Activated B cell treated with CpG ODN at 0.5 μM for 24 hours (primary cell): ENCODE data around the gene LILRB2. TPM values are rescaled to one million over a fixed set of nuclear protein-coding genes. Genes with fewer than 3 reads are reported as not detected.
"Not testable (repeated sequence)": the region's sequence is repeated elsewhere in the genome, so short reads cannot be mapped to it uniquely, and the experiment has no call there.

Source experiments
- ATAC-seq: fragments of 200-7000 bp; cut with Tn5 transposase; one replicate; pipeline ENCODE4 v1.10.0; 2021; ENCODE audit warnings: low read depth, mild to moderate bottlenecking, moderate library complexity
- CTCF ChIA-PET: fragments of 350-600 bp; sonication (Branson Sonifier 250); formaldehyde crosslinking; loops from one replicate; lab custom pipeline; 2021; ENCODE audit warnings: antibody characterized with exemption; lab: Charles Lee
- POLR2A ChIA-PET: fragments of 350-600 bp; sonication (Branson Sonifier 250); formaldehyde crosslinking; loops from one replicate; lab custom pipeline; 2021; ENCODE audit warnings: antibody characterized with exemption; lab: Charles Lee
- DNase-seq: peaks from one replicate; pipeline ENCODE4 v3.0.0; 2022
- H3K27ac Mint-ChIP-seq: one replicate; pipeline ENCODE4 v1.8.0; 2020; ENCODE audit warnings: mixed read lengths
- H3K27me3 Mint-ChIP-seq: one replicate; pipeline ENCODE4 v1.8.0; 2021; ENCODE audit warnings: mixed read lengths
- H3K36me3 Mint-ChIP-seq: one replicate; pipeline ENCODE4 v1.8.0; 2021; ENCODE audit warnings: low read depth, mixed read lengths
- H3K4me1 Mint-ChIP-seq: one replicate; pipeline ENCODE4 v1.8.0; 2021; ENCODE audit warnings: mixed read lengths
- H3K4me3 Mint-ChIP-seq: one replicate; pipeline ENCODE4 v1.8.0; 2020; ENCODE audit warnings: mild to moderate bottlenecking, mixed read lengths
- H3K9me3 Mint-ChIP-seq: one replicate; pipeline ENCODE4 v1.8.0; 2020; ENCODE audit warnings: mixed read lengths
- CTCF ChIP-seq: fragments of 200-600 bp; IDR thresholded peaks from one replicate; pipeline ENCODE4 v1.8.0; 2022; ENCODE audit warnings: antibody characterized with exemption, mild to moderate bottlenecking
- intact Hi-C: fragments of 100-400 bp; cut with micrococcal nuclease; formaldehyde crosslinking; loops from one replicate; pipeline ENCODE4 v1.15.1; 2024
- total RNA-seq: library from RNA; stranded (reverse); gene quantifications from 2 replicates; pipeline ENCODE4 v1.2.3, GENCODE V29; 2022

The LILRB2 gene
- total RNA-seq, 1 donor from 2014 or later, result 7.9 TPM

GRCh38 chr19:54275951-54276350, 5.0 kb downstream of the LILRB2 start:
- no peak for DNase-seq
- intact Hi-C loops, result no loop called here
- CTCF ChIA-PET, result no interaction called here
- H3K27ac Mint-ChIP-seq, result no peak overlapping the region
- no peak for ATAC-seq
- H3K9me3 Mint-ChIP-seq, result no peaks in the 10 kb centered on the region
- no peak for TF ChIP-seq CTCF
- POLR2A ChIA-PET, result no interaction called here
- H3K27me3 Mint-ChIP-seq, result peaks cover 12% of the 10 kb centered on the region
- peaks cover 37% of the 10 kb centered on the region for H3K4me1 Mint-ChIP-seq
- H3K4me3 Mint-ChIP-seq, result no peak overlapping the region
- H3K36me3 Mint-ChIP-seq, result no peaks in the 10 kb centered on the region

- intact Hi-C loops, H3K9me3 Mint-ChIP-seq, H3K27ac Mint-ChIP-seq, ATAC-seq, CTCF ChIA-PET, DNase-seq, H3K36me3 Mint-ChIP-seq, H3K4me3 Mint-ChIP-seq: not testable (repeated sequence)
- POLR2A ChIA-PET, result interaction anchor here (0.7 kb wide), 1 partner anchor 12 kb away, joined by 3 read pairs; no protein-coding TSS in a partner anchor
- Mint-ChIP-seq H3K27me3 (peaks cover 18% of the 10 kb centered on the region), H3K4me1 (peaks cover 23% of the 10 kb centered on the region)
Observed at GRCh38 chr19:54274516-54274915, 6.4 kb downstream of the LILRB2 start.

GRCh38 chr19:54273821-54274220, 7.1 kb downstream of the LILRB2 start:
- Mint-ChIP-seq H3K9me3 (no peaks in the 10 kb centered on the region), H3K27ac (no peak overlapping the region), H3K36me3 (no peaks in the 10 kb centered on the region), H3K4me1 (peaks cover 19% of the 10 kb centered on the region), H3K4me3 (no peak overlapping the region), H3K27me3 (peaks cover 18% of the 10 kb centered on the region)
- TF ChIP-seq CTCF, result no peak
- DNase-seq (no peak), ATAC-seq (no peak)
- ChIA-PET CTCF (no interaction called here), POLR2A (interaction anchor here (0.7 kb wide), 1 partner anchor 13 kb away, joined by 3 read pairs; no protein-coding TSS in a partner anchor)
- intact Hi-C loops, result no loop called here

GRCh38 chr19:54272181-54272580, 8.7 kb downstream of the LILRB2 start:
- H3K27me3 Mint-ChIP-seq, result peaks cover 16% of the 10 kb centered on the region
- peaks cover 19% of the 10 kb centered on the region for H3K4me1 Mint-ChIP-seq
- peak overlapping the region; percentile 53 for H3K4me3 Mint-ChIP-seq
- DNase-seq, ATAC-seq, H3K27ac Mint-ChIP-seq, H3K36me3 Mint-ChIP-seq, CTCF ChIA-PET, H3K9me3 Mint-ChIP-seq, intact Hi-C loops: not testable (repeated sequence)
- POLR2A ChIA-PET, result interaction anchor here (0.6 kb wide), 1 partner anchor 1137 kb away, joined by 4 read pairs; no protein-coding TSS in a partner anchor

GRCh38 chr19:54271587-54271986, 9.3 kb downstream of the LILRB2 start:
- H3K36me3 Mint-ChIP-seq, POLR2A ChIA-PET, H3K27ac Mint-ChIP-seq, ATAC-seq, H3K9me3 Mint-ChIP-seq, DNase-seq, intact Hi-C loops, CTCF ChIA-PET, H3K4me3 Mint-ChIP-seq: not testable (repeated sequence)
- Mint-ChIP-seq H3K27me3 (peaks cover 18% of the 10 kb centered on the region), H3K4me1 (peaks cover 19% of the 10 kb centered on the region)

GRCh38 chr19:54271106-54271505, 9.8 kb downstream of the LILRB2 start:
- POLR2A ChIA-PET, result interaction anchor here (1.7 kb wide), 1 partner anchor 23 kb away, joined by 3 read pairs; no protein-coding TSS in a partner anchor
- ATAC-seq, result no peak
- Mint-ChIP-seq H3K27ac (no peak overlapping the region), H3K4me3 (no peak overlapping the region), H3K9me3 (no peaks in the 10 kb centered on the region), H3K36me3 (no peaks in the 10 kb centered on the region), H3K4me1 (peaks cover 19% of the 10 kb centered on the region), H3K27me3 (peaks cover 16% of the 10 kb centered on the region)
- TF ChIP-seq CTCF, result no peak
- intact Hi-C loops, result no loop called here
- DNase-seq, result no peak
- CTCF ChIA-PET, result no interaction called here
